Testis (tissue), 3 donors: Measurements from ENCODE around the gene SMU1. TPM values are rescaled to one million over a fixed set of nuclear protein-coding genes. Genes with fewer than 3 reads are reported as not detected.
A peak's percentile ranks its signal among the peaks of the same experiment; 100 is the strongest.
"Not testable (repeated sequence)": the region's sequence is repeated elsewhere in the genome, so short reads cannot be mapped to it uniquely, and the experiment has no call there.

Source experiments
- DNase-seq: peaks from one replicate; pipeline ENCODE4 v3.0.0-alpha.2; 2019
- H3K27ac ChIP-seq, 2 donors: fragments of 200-600 bp; sonication (generic); one replicate each; pipeline ENCODE4 v1.5.1; 2019
- H3K27me3 ChIP-seq: fragments of 200-600 bp; sonication (generic); one replicate; pipeline ENCODE4 v1.5.1; 2019
- H3K36me3 ChIP-seq: fragments of 200-600 bp; sonication (generic); one replicate; pipeline ENCODE4 v1.5.1; 2017; ENCODE audit warnings: low read depth; ENCODE audit errors: missing control alignments
- H3K4me1 ChIP-seq: fragments of 200-600 bp; sonication (generic); one replicate; pipeline ENCODE4 v1.5.1; 2019
- H3K4me3 ChIP-seq, 2 donors: fragments of 200-600 bp; sonication (generic); one replicate each; pipeline ENCODE4 v1.5.1; 2017 to 2019
- H3K9me3 ChIP-seq: fragments of 200-600 bp; sonication (generic); one replicate; pipeline ENCODE4 v1.5.1; 2017
- CTCF ChIP-seq, 3 experiments: fragments of 450-650 bp in 2 of 3; fragments of 200-600 bp in 1 of 3; sonication (generic) in 1 of 3; IDR thresholded peaks; one replicate each; pipeline ENCODE4 v1.5.1; 2016 to 2019; ENCODE audit warnings: antibody characterized with exemption in 3 of 3, mild to moderate bottlenecking in 2 of 3, moderate library complexity in 1 of 3
- POLR2A ChIP-seq: fragments of 450-650 bp; IDR thresholded peaks from one replicate; pipeline ENCODE4 v1.6.1; 2017; ENCODE audit warnings: antibody characterized with exemption, mild to moderate bottlenecking, moderate library complexity
- WGBS, 2 donors: methylation state at CpG; one replicate each; pipeline ENCODE4 v1.1.5; 2018; 5-methylcytosine and 5-hydroxymethylcytosine counted together
- intact Hi-C: fragments of 100-400 bp; cut with DNase I; formaldehyde crosslinking; loops from one replicate; pipeline ENCODE4 v1.15.1; 2023; ENCODE audit warnings: low total_unique reads
- polyA plus RNA-seq: library from polyadenylated mRNA; stranded (reverse); fragments of 350-450 nt; fragmentation: Illumina TruSeq; extraction: RNeasy Lipid Tissue Mini Kit (QIAGEN cat#74804); gene quantifications from one replicate; pipeline ENCODE4 v1.2.3, GENCODE V29; 2014; ENCODE audit warnings: low read depth, low replicate concordance; ENCODE audit not compliant: insufficient read depth
- total RNA-seq, 2 donors: library from RNA; depleted of rRNA; stranded (reverse); fragments of >200 nt; gene quantifications; one replicate each; pipeline ENCODE4 v1.2.3, GENCODE V29; 2016

Gene SMU1
- total and polyA plus RNA-seq, 3 donors from 2014 or later: 16.2 to 17.1 (median 16.3) TPM

DNA sequence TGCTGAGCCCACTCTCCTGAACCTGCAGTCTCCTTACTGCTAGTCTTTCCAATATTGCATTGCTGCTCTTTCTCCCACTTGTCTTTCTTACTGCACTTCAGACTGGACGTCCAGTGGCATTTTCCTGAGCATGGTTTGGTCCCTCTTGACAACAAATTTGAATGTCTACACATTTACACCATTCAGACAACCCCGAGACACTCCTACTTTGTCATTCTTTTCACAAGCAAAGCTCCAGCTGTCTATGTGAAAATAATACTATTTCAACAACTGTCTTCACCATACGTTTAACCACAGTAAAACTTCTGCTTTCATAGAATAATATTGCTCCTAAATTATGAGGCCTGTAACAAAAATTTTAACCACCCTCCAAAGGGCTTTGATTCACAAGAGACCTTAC lies 64.6 kb downstream of the SMU1 start:
- H3K36me3 ChIP-seq: no peaks in the 10 kb centered on the region
- H3K27me3 ChIP-seq: no peaks in the 10 kb centered on the region
- DNase-seq: no peak
- intact Hi-C loops: no loop called here
- no peaks in the 10 kb centered on the region for H3K9me3 ChIP-seq
- 83% methylated on average over 3 of the region's 3 CpGs for WGBS, 2 donors
- H3K27ac ChIP-seq: no peak overlapping the region
- H3K4me1 ChIP-seq: peaks cover 13% of the 10 kb centered on the region
- no peak for TF ChIP-seq POLR2A
- no peak for TF ChIP-seq CTCF (IDR thresholded peaks at IDR 0.05)
- H3K4me3 ChIP-seq: no peak overlapping the region

- TF ChIP-seq CTCF (IDR thresholded peaks at IDR 0.05) (no peak), POLR2A (no peak)
- H3K4me1 ChIP-seq: peaks cover 4% of the 10 kb centered on the region
- no peak for DNase-seq
- H3K27ac ChIP-seq: no peak overlapping the region
- no peak overlapping the region for H3K4me3 ChIP-seq
- no peaks in the 10 kb centered on the region for H3K27me3 ChIP-seq
- WGBS, 2 donors: 84 to 85% methylated on average over 4 of the region's 4 CpGs
- no peaks in the 10 kb centered on the region for H3K9me3 ChIP-seq
- H3K36me3 ChIP-seq: no peaks in the 10 kb centered on the region
- intact Hi-C loops: no loop called here
These were observed 68.7 kb downstream of the SMU1 start for GRCh38 chr9:33007755-33008154.

- DNase-seq, H3K27me3 ChIP-seq, intact Hi-C loops, H3K4me3 ChIP-seq, H3K9me3 ChIP-seq, H3K27ac ChIP-seq, H3K36me3 ChIP-seq, H3K4me1 ChIP-seq: not testable (repeated sequence)
These were observed 71.1 kb downstream of the SMU1 start for GRCh38 chr9:33005335-33005734.

GRCh38 chr9:33000682-33001055 lies 75.8 kb downstream of the SMU1 start:
- Histone ChIP-seq H3K4me3 (peak overlapping the region; percentile 67 to 96), H3K27ac (peak overlapping the region; percentile 69 to 92)
- H3K9me3 ChIP-seq, DNase-seq, H3K27me3 ChIP-seq, intact Hi-C loops, H3K4me1 ChIP-seq, H3K36me3 ChIP-seq: not testable (repeated sequence)
- 7 to 9% methylated on average over 9 to 12 of the region's 12 CpGs for WGBS, 2 donors

DNA sequence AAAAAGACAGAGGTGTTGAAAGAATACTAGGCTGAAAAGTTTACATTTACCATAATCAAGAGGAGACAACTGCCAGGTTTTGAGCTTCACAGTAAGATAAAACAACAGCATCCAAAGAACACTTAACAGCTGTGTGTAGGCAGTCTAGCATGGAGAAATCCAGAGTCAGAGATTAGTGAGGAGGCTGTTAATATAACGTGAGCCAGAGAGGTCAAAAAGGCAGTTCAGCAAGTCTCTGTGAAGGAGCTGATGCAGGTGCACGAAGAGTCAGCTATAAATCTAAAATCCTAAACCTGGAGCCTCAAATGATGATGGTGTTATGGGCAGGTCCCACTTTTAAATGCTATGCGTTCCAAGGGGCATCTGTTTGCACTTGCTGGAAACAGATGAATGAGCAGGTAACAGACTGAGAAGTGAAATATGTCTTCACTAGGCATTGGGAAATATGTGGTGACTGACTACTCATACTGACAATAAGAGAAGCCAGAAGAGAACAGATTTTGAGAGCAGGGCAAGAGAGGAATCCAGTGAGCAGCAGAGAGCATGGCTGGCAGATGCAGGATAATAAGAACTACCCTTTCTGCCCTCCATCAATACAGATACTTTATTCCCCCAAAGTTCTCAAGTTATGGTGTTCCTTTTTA lies 83.8 kb downstream of the SMU1 start:
- peaks cover 8% of the 10 kb centered on the region for H3K4me1 ChIP-seq
- no peaks in the 10 kb centered on the region for H3K9me3 ChIP-seq
- H3K27me3 ChIP-seq: no peaks in the 10 kb centered on the region
- H3K36me3 ChIP-seq: no peaks in the 10 kb centered on the region
- no peak overlapping the region for H3K4me3 ChIP-seq
- H3K27ac ChIP-seq: no peak overlapping the region
- intact Hi-C loops: no loop called here
- 47 to 52% methylated on average over 3 of the region's 3 CpGs for WGBS, 2 donors
- no peak for DNase-seq
- TF ChIP-seq POLR2A (no peak), CTCF (IDR thresholded peaks at IDR 0.05) (no peak)

DNA sequence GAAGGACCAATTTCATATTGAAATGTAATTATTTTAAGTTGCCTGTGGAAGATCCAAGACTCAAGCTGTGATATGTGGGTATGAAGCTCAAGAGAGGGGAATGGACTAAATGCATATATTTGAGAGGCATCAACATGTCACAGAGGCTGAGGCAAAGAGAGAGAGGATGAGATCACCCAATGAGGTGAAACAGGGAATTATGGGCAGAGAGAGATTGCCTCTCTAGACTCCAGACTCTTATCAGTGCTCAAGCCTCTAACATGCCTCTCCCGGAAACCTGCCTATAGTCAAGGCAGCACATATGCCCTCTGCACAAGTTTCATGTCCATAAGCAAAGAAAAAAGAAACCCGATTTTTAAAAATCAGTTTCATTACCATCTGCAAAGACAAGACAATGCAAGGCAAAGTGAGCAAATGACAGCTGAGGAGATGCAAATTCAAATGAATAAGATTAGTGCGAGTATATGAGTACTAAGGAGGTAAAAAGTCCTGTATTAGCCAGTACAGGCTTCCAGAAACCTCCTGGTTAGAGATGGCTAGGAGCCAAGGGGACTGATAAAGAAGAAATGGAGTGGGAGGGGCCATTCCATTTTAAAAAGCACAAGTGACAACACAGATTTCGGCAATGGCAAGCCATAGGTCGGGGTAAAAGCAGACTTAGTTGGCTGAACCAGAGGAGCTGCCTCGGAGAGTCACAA lies 84.4 kb downstream of the SMU1 start:
- intact Hi-C loops: no loop called here
- Histone ChIP-seq H3K9me3 (no peaks in the 10 kb centered on the region), H3K4me1 (peaks cover 8% of the 10 kb centered on the region), H3K27me3 (no peaks in the 10 kb centered on the region), H3K27ac (no peak overlapping the region), H3K4me3 (no peak overlapping the region), H3K36me3 (no peaks in the 10 kb centered on the region)
- no peak for TF ChIP-seq POLR2A
- peak; percentile 37 for DNase-seq
- WGBS, 2 donors: 57 to 59% methylated on average over 6 of the region's 6 CpGs

Other genes with a start within 250 kb of the SMU1 start
- 10 to 100 TPM; 35.4 to 38.5 TPM for gene APTX, start 75.0 kb downstream of the SMU1 start, total RNA-seq
- 57.8 TPM for gene APTX, start 75.0 kb downstream of the SMU1 start, polyA plus RNA-seq
- gene DNAJA1, start 51.4 kb downstream of the SMU1 start, total RNA-seq: 100 to 1,000 TPM; 146 to 149 TPM
- 256 TPM for gene DNAJA1, start 51.4 kb downstream of the SMU1 start, polyA plus RNA-seq
- gene B4GALT1, start 90.7 kb upstream of the SMU1 start, total RNA-seq: 100 to 1,000 TPM; 192 to 212 TPM
- gene B4GALT1, start 90.7 kb upstream of the SMU1 start, polyA plus RNA-seq: 112 TPM
- not detected for gene SPINK4, start 163.5 kb upstream of the SMU1 start, total RNA-seq
- not detected for gene SPINK4, start 163.5 kb upstream of the SMU1 start, polyA plus RNA-seq
- gene BAG1, start 188.0 kb upstream of the SMU1 start, total RNA-seq: 100 to 1,000 TPM in 1 of 2 donors, 10 to 100 TPM in 1; 96.6 to 147 TPM
- 203 TPM for gene BAG1, start 188.0 kb upstream of the SMU1 start, polyA plus RNA-seq
- gene CHMP5, start 188.4 kb upstream of the SMU1 start, total RNA-seq: 10 to 100 TPM; 53.2 to 57.0 TPM
- gene CHMP5, start 188.4 kb upstream of the SMU1 start, polyA plus RNA-seq: 84.1 TPM
- 10 to 100 TPM; 46.7 to 48.6 TPM for gene NFX1, start 213.8 kb upstream of the SMU1 start, total RNA-seq
- 30.0 TPM for gene NFX1, start 213.8 kb upstream of the SMU1 start, polyA plus RNA-seq